SU-DHL-6 (cell line): ENCODE results near the gene CST3.
"Not testable (repeated sequence)": the region's sequence is repeated elsewhere in the genome, so short reads cannot be mapped to it uniquely, and the experiment has no call there.

Experiments used
- H2AFZ ChIP-seq: fragments of 200-600 bp; sonication (generic); 2 replicates; pipeline ENCODE4 v1.6.1; 2014; ENCODE audit warnings: low read depth, mild to moderate bottlenecking, moderate library complexity, mixed read lengths, antibody characterized with exemption, low read length; ENCODE audit not compliant: severe bottlenecking
- H3F3A ChIP-seq: fragments of 200-600 bp; shearing (Covaris generic); 2 replicates; pipeline ENCODE4 v1.6.0; 2016; ENCODE audit warnings: antibody characterized with exemption, mild to moderate bottlenecking; ENCODE audit not compliant: insufficient read depth
- H3K27ac ChIP-seq: fragments of 200-600 bp; sonication (generic); 2 replicates; pipeline ENCODE4 v1.5.1; 2016; ENCODE audit warnings: low read depth, mild to moderate bottlenecking, low read length, moderate library complexity, mixed read lengths
- H3K27me3 ChIP-seq: fragments of 200-600 bp; sonication (generic), shearing (Covaris generic); 2 replicates; pipeline ENCODE4 v1.6.0; 2014; ENCODE audit warnings: mild to moderate bottlenecking, low read length
- H3K36me3 ChIP-seq: fragments of 200-600 bp; sonication (generic); 2 replicates; pipeline ENCODE4 v1.6.1; 2014; ENCODE audit warnings: mild to moderate bottlenecking, low read length, mixed read lengths
- H3K4me2 ChIP-seq: fragments of 300-600, 200-600 bp; shearing (Covaris generic), sonication (generic); 2 replicates; pipeline ENCODE4 v1.6.0; 2014; ENCODE audit warnings: low read length, low read depth, mild to moderate bottlenecking; ENCODE audit not compliant: poor library complexity, severe bottlenecking
- H3K4me3 ChIP-seq: fragments of 200-600 bp; sonication (generic); 2 replicates; pipeline ENCODE4 v1.5.1; 2014; ENCODE audit warnings: antibody characterized with exemption, low read length, mild to moderate bottlenecking, mixed read lengths; ENCODE audit not compliant: insufficient read depth, poor library complexity, severe bottlenecking
- H3K79me2 ChIP-seq: fragments of 200-600 bp; sonication (generic); 2 replicates; pipeline ENCODE4 v1.6.1; 2014; ENCODE audit warnings: mild to moderate bottlenecking, low read length, moderate library complexity; ENCODE audit not compliant: insufficient read depth
- H3K9ac ChIP-seq: fragments of 200-600 bp; sonication (generic); 2 replicates; pipeline ENCODE4 v1.7.0; 2014; ENCODE audit warnings: mild to moderate bottlenecking, low read length
- H3K9me2 ChIP-seq: fragments of 200-600 bp; sonication (generic); replicated peaks from 2 replicates; pipeline ENCODE4 v1.6.1; 2014; ENCODE audit warnings: low read length; ENCODE audit not compliant: insufficient read depth
- H3K9me3 ChIP-seq: fragments of 200-600 bp; sonication (generic); 2 replicates; pipeline ENCODE4 v1.6.1; 2014; ENCODE audit warnings: low read length, mixed read lengths; ENCODE audit not compliant: insufficient read depth
- H4K20me1 ChIP-seq: fragments of 200-600 bp; sonication (generic); 2 replicates; pipeline ENCODE4 v1.6.1; 2014; ENCODE audit warnings: low read depth, mild to moderate bottlenecking, antibody characterized with exemption, low read length, moderate library complexity, mixed read lengths
- EZH2phosphoT487 ChIP-seq: fragments of 200-600 bp; sonication (generic), shearing (Covaris generic); conservative IDR thresholded peaks from 2 replicates; pipeline ENCODE4 v1.6.1; 2018; ENCODE audit warnings: mild to moderate bottlenecking, antibody characterized with exemption, low read length, moderate library complexity, mixed read lengths
- TF ChIP-seq, protein P1 (sequence below): fragments of 200-600 bp; sonication (generic); IDR thresholded peaks from one replicate; pipeline ENCODE4 v1.5.1; 2017; ENCODE audit warnings: antibody characterized with exemption, mild to moderate bottlenecking, low read length, moderate library complexity; ENCODE audit not compliant: insufficient read depth, poor library complexity, severe bottlenecking

CST3 gene

DNA sequence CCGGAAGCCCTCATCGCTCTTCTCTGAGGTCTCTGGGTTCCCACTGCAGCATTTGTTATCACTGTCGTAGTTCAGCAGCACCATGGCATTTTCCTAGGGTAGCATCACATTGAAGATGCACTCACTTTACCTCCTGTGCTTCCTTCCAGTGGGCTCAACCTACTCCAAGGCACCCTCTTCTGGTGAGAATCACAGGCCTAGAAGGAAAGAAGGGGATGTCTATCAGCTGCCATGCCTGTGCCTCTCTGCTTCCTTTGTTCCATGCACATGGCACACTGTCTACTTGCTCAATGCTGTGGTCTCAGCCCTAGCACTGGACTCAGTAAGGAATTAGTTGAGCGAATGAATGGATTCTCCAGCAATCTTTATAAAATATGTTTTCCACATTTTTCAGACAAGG lies 28.4 kb upstream of the CST3 start:
- Histone ChIP-seq H3K27ac (no peak overlapping the region), H4K20me1 (no peaks in the 10 kb centered on the region), H3K9me3 (no peaks in the 10 kb centered on the region), H3K4me2 (no peak overlapping the region), H3K36me3 (no peaks in the 10 kb centered on the region), H3K9me2 (no peaks in the 10 kb centered on the region), H3F3A (no peaks in the 10 kb centered on the region), H3K27me3 (no peaks in the 10 kb centered on the region), H2AFZ (no peak overlapping the region), H3K79me2 (no peaks in the 10 kb centered on the region), H3K4me3 (no peak overlapping the region), H3K9ac (no peak overlapping the region)
- TF ChIP-seq, protein P1, sequence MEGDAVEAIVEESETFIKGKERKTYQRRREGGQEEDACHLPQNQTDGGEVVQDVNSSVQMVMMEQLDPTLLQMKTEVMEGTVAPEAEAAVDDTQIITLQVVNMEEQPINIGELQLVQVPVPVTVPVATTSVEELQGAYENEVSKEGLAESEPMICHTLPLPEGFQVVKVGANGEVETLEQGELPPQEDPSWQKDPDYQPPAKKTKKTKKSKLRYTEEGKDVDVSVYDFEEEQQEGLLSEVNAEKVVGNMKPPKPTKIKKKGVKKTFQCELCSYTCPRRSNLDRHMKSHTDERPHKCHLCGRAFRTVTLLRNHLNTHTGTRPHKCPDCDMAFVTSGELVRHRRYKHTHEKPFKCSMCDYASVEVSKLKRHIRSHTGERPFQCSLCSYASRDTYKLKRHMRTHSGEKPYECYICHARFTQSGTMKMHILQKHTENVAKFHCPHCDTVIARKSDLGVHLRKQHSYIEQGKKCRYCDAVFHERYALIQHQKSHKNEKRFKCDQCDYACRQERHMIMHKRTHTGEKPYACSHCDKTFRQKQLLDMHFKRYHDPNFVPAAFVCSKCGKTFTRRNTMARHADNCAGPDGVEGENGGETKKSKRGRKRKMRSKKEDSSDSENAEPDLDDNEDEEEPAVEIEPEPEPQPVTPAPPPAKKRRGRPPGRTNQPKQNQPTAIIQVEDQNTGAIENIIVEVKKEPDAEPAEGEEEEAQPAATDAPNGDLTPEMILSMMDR = no peak
- TF ChIP-seq EZH2phosphoT487 = no peak

DNA sequence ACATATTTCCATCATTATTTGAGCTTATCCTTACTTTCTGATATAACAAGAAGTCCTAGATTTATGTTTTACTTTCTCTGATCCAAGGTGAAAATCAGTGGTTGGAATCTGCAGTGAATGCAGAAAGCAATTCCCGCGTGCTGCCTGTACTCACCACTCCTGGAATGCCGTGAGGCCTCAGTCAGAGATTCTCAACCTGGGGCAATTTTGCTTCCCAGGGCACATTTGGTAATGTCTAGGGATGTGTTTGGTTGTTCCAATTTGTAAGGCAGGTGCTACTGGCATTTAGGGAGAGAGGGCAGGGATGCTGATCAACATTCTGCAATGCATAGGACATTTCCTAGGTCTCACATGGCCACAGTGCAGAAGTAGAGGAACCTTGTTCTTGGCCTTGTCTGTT lies 27.2 kb upstream of the CST3 start:
- Histone ChIP-seq H3K27me3 (no peaks in the 10 kb centered on the region), H3K4me3 (no peak overlapping the region), H3K4me2 (no peak overlapping the region), H3K9me2 (no peaks in the 10 kb centered on the region), H3K79me2 (no peaks in the 10 kb centered on the region), H2AFZ (no peak overlapping the region), H3K36me3 (no peaks in the 10 kb centered on the region), H4K20me1 (no peaks in the 10 kb centered on the region), H3K9ac (no peak overlapping the region), H3F3A (no peaks in the 10 kb centered on the region), H3K9me3 (no peaks in the 10 kb centered on the region), H3K27ac (no peak overlapping the region)
- TF ChIP-seq EZH2phosphoT487 = no peak
- TF ChIP-seq, protein P1 = no peak

DNA sequence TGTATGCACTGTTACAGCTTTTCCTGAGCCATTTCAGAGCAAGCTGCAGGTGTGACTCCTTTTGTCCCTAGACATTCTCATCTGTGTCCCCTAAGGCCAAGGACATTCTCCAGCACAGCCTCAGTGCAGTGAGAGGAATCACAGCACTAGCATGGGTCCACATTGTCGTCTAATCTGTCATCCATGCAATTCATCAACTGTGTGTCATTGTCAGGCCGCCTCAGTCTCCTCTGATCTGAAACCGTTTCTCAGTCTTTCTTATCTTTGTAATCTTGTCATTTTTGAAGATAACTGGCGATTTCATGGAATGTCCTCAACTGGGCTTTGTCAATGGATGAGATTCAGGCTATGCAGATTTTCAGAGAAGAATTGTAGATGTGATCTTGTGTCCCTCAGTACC lies 26.3 kb upstream of the CST3 start:
- H4K20me1 ChIP-seq, H3K36me3 ChIP-seq, H2AFZ ChIP-seq, H3K27ac ChIP-seq, H3K79me2 ChIP-seq, H3F3A ChIP-seq, H3K4me2 ChIP-seq, H3K9me3 ChIP-seq, H3K9me2 ChIP-seq, H3K9ac ChIP-seq, H3K27me3 ChIP-seq, H3K4me3 ChIP-seq: not testable (repeated sequence)

DNA sequence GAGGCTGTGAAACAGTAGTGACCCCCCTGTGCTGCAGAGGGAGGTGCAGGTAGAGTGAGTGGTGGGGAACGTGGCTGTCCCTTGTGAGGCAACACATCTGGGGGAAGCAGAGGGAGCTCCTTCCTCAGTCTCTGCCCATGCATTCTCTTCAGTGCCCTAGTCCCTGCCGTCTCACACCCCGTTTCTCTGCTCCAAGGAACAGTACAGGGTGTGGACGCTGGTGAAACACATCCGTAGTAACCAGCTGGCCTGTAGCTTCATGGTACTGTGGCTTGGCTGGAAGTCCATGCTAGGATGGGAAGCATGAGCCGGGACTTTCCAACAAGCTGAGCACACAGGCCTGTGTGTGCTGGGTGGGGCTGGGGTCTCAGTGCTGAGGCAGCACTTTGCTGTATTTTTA lies 25.4 kb upstream of the CST3 start:
- Histone ChIP-seq H3K79me2 (no peaks in the 10 kb centered on the region), H4K20me1 (no peaks in the 10 kb centered on the region), H3K36me3 (no peaks in the 10 kb centered on the region), H3K9me2 (no peaks in the 10 kb centered on the region), H3F3A (no peaks in the 10 kb centered on the region), H3K4me2 (no peak overlapping the region), H3K27ac (no peak overlapping the region), H3K4me3 (no peak overlapping the region), H3K27me3 (no peaks in the 10 kb centered on the region), H2AFZ (no peak overlapping the region), H3K9ac (no peak overlapping the region), H3K9me3 (no peaks in the 10 kb centered on the region)
- TF ChIP-seq, protein P1 = no peak
- no peak for TF ChIP-seq EZH2phosphoT487
